SK-N-MC (cell line): ENCODE data around the gene FOXF1.

Source experiments
- EZH2 ChIP-seq: fragments of 200-600 bp; sonication (generic); IDR thresholded peaks from one replicate; pipeline ENCODE4 v1.6.1; 2017; ENCODE audit warnings: antibody characterized with exemption
- POLR2AphosphoS5 ChIP-seq: IDR thresholded peaks from 2 replicates; pipeline ENCODE4 v1.6.1; 2012; ENCODE audit warnings: mild to moderate bottlenecking, low read depth, low read length, borderline replicate concordance

DNA sequence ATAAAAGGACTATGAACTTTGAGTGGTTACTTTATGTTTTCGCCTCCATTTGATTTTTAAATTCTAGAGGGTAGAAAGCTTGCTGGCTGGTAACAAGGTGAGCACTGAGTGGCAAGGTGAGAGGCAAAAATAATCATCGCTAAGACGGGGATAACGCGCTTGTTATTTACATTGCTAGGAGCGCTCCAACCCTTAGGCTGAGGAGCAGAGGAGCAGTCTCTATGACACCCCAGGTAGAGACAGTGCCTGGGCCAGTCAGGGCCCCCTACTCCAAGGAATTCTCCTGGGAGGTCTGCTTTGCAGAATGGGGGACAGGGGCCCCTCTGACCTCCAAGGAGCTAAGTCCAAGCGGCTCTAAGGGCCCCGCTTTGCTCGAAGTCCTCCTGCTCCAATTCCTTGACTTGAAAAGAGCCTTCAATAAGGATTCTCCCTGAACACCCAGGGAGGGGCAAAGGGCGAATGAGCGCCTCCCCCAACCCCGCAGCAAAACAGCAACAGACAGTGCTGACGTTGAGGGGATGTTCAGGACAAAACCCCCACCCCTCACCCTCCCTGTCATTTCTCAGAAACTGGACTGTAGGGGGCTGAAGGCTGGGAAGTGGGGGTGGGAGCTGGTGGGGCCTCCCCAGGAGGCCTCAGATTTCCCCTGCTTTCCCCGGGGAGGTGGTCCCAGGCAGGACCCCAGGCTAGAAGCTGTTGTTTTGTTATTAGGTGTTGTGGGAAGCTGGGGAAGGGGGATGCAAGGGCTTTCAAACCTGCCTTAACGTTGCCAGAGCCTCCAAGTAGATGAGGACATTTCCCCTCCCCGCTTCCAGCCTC, 10.2 kb upstream of the FOXF1 start:
- no peak for TF ChIP-seq EZH2
- TF ChIP-seq POLR2AphosphoS5, result no peak
